Esophagus muscularis mucosa (tissue), 4 donors: ENCODE results near the gene ARHGEF7. TPM values are rescaled to one million over a fixed set of nuclear protein-coding genes. Genes with fewer than 3 reads are reported as not detected.

Experiments used
- DNase-seq: peaks from one replicate; pipeline ENCODE4 v3.0.0-alpha.2; 2017; ENCODE audit errors: extremely low spot score
- H3K27ac ChIP-seq, 4 donors: fragments of 200-600 bp; sonication (generic); replicated peaks in 1 of 4; 1 replicate in 3 of 4; 2 replicates in 1 of 4; pipeline ENCODE4 v1.5.1; 2016 to 2019; ENCODE audit warnings: mild to moderate bottlenecking in 1 of 4
- H3K27me3 ChIP-seq, 4 donors: fragments of 200-600 bp; sonication (generic); one replicate each; pipeline versions ENCODE4 v1.5.1 to v1.6.0; 2016 to 2019
- H3K36me3 ChIP-seq, 4 donors: fragments of 200-600 bp; sonication (generic); one replicate each; pipeline ENCODE4 v1.5.1; 2016 to 2019
- H3K4me1 ChIP-seq, 4 donors: fragments of 200-600 bp; sonication (generic); one replicate each; pipeline ENCODE4 v1.5.1; 2016 to 2019
- H3K4me3 ChIP-seq, 4 donors: fragments of 200-600 bp; sonication (generic); 1 replicate in 2 of 4; 2 replicates in 2 of 4; pipeline ENCODE4 v1.5.1; 2016 to 2019; ENCODE audit warnings: mild to moderate bottlenecking in 4 of 4, moderate library complexity in 1 of 4
- H3K9me3 ChIP-seq, 4 donors: fragments of 200-600 bp; sonication (generic); 1 replicate in 3 of 4; 2 replicates in 1 of 4; pipeline ENCODE4 v1.5.1; 2016 to 2019
- CTCF ChIP-seq, 3 experiments: fragments of 200-600 bp in 2 of 3; fragments of 450-650 bp in 1 of 3; sonication (generic) in 2 of 3; IDR thresholded peaks; one replicate each; pipeline ENCODE4 v1.5.1; 2017 to 2019; ENCODE audit warnings: antibody characterized with exemption in 3 of 3, mild to moderate bottlenecking in 2 of 3, moderate library complexity in 1 of 3
- EP300 ChIP-seq: sonication (generic); formaldehyde crosslinking; IDR thresholded peaks from one replicate; pipeline ENCODE4 v1.6.1; 2017; ENCODE audit warnings: antibody characterized with exemption
- POLR2A ChIP-seq: fragments of 450-650 bp; IDR thresholded peaks from one replicate; pipeline ENCODE4 v1.6.1; 2017; ENCODE audit warnings: antibody characterized with exemption, moderate library complexity, mild to moderate bottlenecking, low read depth
- POLR2AphosphoS5 ChIP-seq, 2 donors: sonication (generic); formaldehyde crosslinking; IDR thresholded peaks; one replicate each; pipeline ENCODE4 v1.6.1; 2017; ENCODE audit warnings: antibody characterized with exemption in 2 of 2
- WGBS: methylation state at CpG from one replicate; pipeline ENCODE4 v1.1.5; 2018; 5-methylcytosine and 5-hydroxymethylcytosine counted together
- intact Hi-C: fragments of 100-400 bp; cut with DNase I; formaldehyde crosslinking; loops from one replicate; pipeline ENCODE4 v1.15.1; 2023
- total RNA-seq, 4 donors: library from RNA; depleted of rRNA; stranded (reverse); fragments of >200 nt; gene quantifications; one replicate each; pipeline versions ENCODE4 v1.1.0 to v1.2.1, GENCODE V29; 2016

Gene ARHGEF7
- total RNA-seq, 4 donors from 2014 or later: 36.0 to 53.6 (median 45.1) TPM

- intact Hi-C loops: no loop called here
- WGBS: 94% methylated on average over 13 of the region's 14 CpGs
- H3K9me3 ChIP-seq: peaks cover 0 to 6% (median 2%) of the 10 kb centered on the region in 4 donors
- H3K27me3 ChIP-seq: peaks cover 0 to 6% (median 0%) of the 10 kb centered on the region in 4 donors
- no peak overlapping the region for H3K27ac ChIP-seq
- no peak overlapping the region for H3K4me3 ChIP-seq
- no peak for DNase-seq
- H3K36me3 ChIP-seq: peaks cover 0 to 27% (median 20%) of the 10 kb centered on the region in 4 donors
- H3K4me1 ChIP-seq: no peaks in the 10 kb centered on the region
- TF ChIP-seq POLR2AphosphoS5 (IDR thresholded peaks at IDR 0.05): no peak
- no peak for TF ChIP-seq EP300
These were observed 202.0 kb downstream of the ARHGEF7 start for GRCh38 chr13:111317042-111317550.

- 86% methylated on average over 27 of the region's 29 CpGs for WGBS
- intact Hi-C loops: no loop called here
These were observed 202.6 kb downstream of the ARHGEF7 start for GRCh38 chr13:111317571-111318345.

GRCh38 chr13:111318386-111318785 is 203.3 kb downstream of the ARHGEF7 start:
- DNase-seq: no peak
- H3K27me3 ChIP-seq: peaks cover 0 to 6% (median 0%) of the 10 kb centered on the region in 4 donors
- H3K36me3 ChIP-seq: peaks cover 0 to 20% (median 12%) of the 10 kb centered on the region in 4 donors
- WGBS: 76% methylated on average over 9 of the region's 13 CpGs
- TF ChIP-seq EP300: no peak
- no peak for TF ChIP-seq POLR2AphosphoS5 (IDR thresholded peaks at IDR 0.05)
- no peak for TF ChIP-seq CTCF (IDR thresholded peaks at IDR 0.05)
- no peak for TF ChIP-seq POLR2A
- intact Hi-C loops: no loop called here
- no peaks in the 10 kb centered on the region for H3K4me1 ChIP-seq
- H3K9me3 ChIP-seq: no peaks in the 10 kb centered on the region
- H3K4me3 ChIP-seq: no peak overlapping the region
- no peak overlapping the region for H3K27ac ChIP-seq

More at GRCh38 chr13:111317571-111318345, 202.6 kb downstream of the ARHGEF7 start:
- Histone ChIP-seq H3K36me3 (peaks cover 0 to 23% (median 15%) of the 10 kb centered on the region in 4 donors), H3K9me3 (peaks cover 0 to 2% (median under 1%) of the 10 kb centered on the region in 4 donors), H3K27me3 (peaks cover 0 to 6% (median 0%) of the 10 kb centered on the region in 4 donors), H3K4me1 (no peaks in the 10 kb centered on the region), H3K4me3 (no peak overlapping the region), H3K27ac (no peak overlapping the region)
- no peak for DNase-seq
- TF ChIP-seq POLR2A (no peak), CTCF (IDR thresholded peaks at IDR 0.05) (no peak), POLR2AphosphoS5 (IDR thresholded peaks at IDR 0.05) (no peak), EP300 (no peak)

- WGBS: 94% methylated on average over 12 of the region's 12 CpGs
- Histone ChIP-seq H3K4me3 (no peak overlapping the region), H3K27ac (no peak overlapping the region), H3K27me3 (peaks cover 0 to 10% (median 0%) of the 10 kb centered on the region in 4 donors), H3K9me3 (no peaks in the 10 kb centered on the region), H3K4me1 (no peaks in the 10 kb centered on the region), H3K36me3 (peaks cover 0 to 20% (median 12%) of the 10 kb centered on the region in 4 donors)
- DNase-seq: no peak
- intact Hi-C loops: no loop called here
- TF ChIP-seq POLR2A (no peak), CTCF (IDR thresholded peaks at IDR 0.05) (no peak), POLR2AphosphoS5 (IDR thresholded peaks at IDR 0.05) (no peak), EP300 (no peak)
These were observed 204.4 kb downstream of the ARHGEF7 start for GRCh38 chr13:111319521-111319920.
